ENCODE results near the gene MYRFL. TPM values are rescaled to one million over a fixed set of nuclear protein-coding genes. Genes with fewer than 3 reads are reported as not detected.

The MYRFL gene
- total RNA-seq, 1 donor from 2014 or later, result 0.26 TPM

DNA sequence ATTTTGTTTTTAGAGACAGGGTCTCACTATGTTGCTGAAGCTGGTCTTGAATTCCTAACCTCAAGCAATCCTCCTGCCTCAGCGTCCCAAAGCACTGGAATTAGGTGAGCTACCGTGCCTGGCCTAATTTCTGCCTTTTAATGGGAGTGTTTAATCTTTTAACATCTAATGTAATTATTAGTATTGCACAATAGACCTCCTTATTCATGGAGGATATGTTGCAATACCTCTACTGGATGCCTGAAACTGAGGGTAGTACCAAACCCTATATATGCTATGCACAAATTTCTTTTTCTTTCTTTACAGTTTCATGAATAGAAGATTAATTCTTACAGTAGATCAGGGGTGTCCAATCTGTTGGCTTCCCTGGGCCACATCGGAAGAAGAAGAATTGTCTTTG, 47.8 kb downstream of the MYRFL start:
- FAIRE-seq (no peak), DNase-seq (ENCODE audit: low read depth) (peak; percentile 74)
- H3K4me3 ChIP-seq (ENCODE audit: low read depth, low read length), result no peak overlapping the region
- no peaks in the 10 kb centered on the region for H3K27me3 ChIP-seq (ENCODE audit: control insufficient read depth, insufficient read depth, low read length)
- TF ChIP-seq, protein P1, sequence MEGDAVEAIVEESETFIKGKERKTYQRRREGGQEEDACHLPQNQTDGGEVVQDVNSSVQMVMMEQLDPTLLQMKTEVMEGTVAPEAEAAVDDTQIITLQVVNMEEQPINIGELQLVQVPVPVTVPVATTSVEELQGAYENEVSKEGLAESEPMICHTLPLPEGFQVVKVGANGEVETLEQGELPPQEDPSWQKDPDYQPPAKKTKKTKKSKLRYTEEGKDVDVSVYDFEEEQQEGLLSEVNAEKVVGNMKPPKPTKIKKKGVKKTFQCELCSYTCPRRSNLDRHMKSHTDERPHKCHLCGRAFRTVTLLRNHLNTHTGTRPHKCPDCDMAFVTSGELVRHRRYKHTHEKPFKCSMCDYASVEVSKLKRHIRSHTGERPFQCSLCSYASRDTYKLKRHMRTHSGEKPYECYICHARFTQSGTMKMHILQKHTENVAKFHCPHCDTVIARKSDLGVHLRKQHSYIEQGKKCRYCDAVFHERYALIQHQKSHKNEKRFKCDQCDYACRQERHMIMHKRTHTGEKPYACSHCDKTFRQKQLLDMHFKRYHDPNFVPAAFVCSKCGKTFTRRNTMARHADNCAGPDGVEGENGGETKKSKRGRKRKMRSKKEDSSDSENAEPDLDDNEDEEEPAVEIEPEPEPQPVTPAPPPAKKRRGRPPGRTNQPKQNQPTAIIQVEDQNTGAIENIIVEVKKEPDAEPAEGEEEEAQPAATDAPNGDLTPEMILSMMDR (IDR thresholded peaks at IDR 0.05; ENCODE audit: insufficient read depth, low read length, severe bottlenecking), result no peak
- no peaks in the 10 kb centered on the region for H3K36me3 ChIP-seq (ENCODE audit: control insufficient read depth, insufficient read depth, low read length)

DNA sequence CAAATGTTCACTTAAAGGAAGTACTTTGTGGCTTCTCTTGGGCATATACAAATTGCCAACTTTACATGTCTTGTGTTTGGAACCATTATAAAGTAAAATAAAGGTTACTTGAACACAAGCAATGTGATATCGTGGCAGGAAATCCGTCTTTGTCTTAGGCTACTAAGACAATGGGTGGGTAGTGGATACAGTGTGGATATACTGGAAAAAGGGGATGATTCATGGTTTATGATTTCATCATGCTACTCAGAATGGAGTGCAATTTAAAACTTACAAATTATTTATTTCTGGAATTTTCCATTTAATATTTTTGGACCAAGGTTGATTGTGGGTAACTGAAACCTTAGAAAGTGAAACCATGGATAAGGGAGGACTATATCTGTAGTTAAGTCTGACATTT, 48.4 kb downstream of the MYRFL start:
- FAIRE-seq, result no peak
- no peaks in the 10 kb centered on the region for H3K36me3 ChIP-seq (ENCODE audit: control insufficient read depth, insufficient read depth, low read length)
- peak; percentile 81 for DNase-seq (ENCODE audit: low read depth)
- no peaks in the 10 kb centered on the region for H3K27me3 ChIP-seq (ENCODE audit: control insufficient read depth, insufficient read depth, low read length)
- TF ChIP-seq, protein P1 (IDR thresholded peaks at IDR 0.05; ENCODE audit: insufficient read depth, low read length, severe bottlenecking), result no peak
- no peak overlapping the region for H3K4me3 ChIP-seq (ENCODE audit: low read depth, low read length)

DNA sequence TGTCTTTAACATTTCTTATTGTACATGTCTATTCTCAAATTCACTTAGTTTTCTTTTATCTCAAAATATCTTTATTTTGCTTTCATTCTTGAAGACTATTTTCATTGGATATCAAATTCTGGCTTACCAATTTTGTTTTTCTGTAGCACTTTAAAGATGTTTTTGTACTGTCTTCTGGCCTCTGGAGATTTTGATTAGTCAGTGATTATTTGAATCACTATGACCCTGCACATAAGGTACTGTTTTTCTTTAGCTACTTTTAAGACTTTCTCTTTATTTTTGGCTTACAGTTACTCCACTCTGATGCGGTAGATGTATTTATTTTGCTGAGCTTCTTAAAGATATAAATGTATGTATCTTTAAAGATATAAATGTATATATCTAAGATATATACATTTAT, 49.6 kb downstream of the MYRFL start:
- FAIRE-seq, result no peak
- no peaks in the 10 kb centered on the region for H3K27me3 ChIP-seq (ENCODE audit: control insufficient read depth, insufficient read depth, low read length)
- H3K36me3 ChIP-seq (ENCODE audit: control insufficient read depth, insufficient read depth, low read length), result no peaks in the 10 kb centered on the region
- H3K4me3 ChIP-seq (ENCODE audit: low read depth, low read length), result no peak overlapping the region
- TF ChIP-seq, protein P1 (IDR thresholded peaks at IDR 0.05; ENCODE audit: insufficient read depth, low read length, severe bottlenecking), result no peak
- DNase-seq (ENCODE audit: low read depth), result no peak

DNA sequence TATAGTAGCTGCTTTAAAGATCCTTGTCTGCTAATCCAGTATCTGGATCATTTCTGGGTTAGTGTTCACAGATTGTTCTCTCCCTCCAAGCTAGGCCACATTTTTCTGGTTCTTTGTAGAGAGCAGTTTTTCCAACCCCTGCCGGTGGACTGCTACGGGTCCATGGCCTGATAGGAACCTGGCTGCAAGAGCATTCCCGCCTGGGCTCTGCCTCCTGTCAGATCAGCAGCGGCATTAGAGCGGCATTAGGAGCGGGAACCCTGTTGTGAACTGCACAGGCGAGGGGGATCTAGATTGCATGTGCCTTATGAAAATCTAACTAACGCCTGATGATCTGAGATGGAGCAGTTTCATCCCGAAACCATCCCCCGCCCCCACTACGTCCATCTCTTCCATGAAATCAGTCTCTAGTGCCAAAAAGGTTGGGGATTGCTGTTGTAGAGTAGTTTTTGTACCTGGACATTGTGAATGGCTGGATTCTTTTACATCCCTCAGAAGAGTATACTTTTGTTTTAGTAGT, 50.4 kb downstream of the MYRFL start:
- Histone ChIP-seq H3K4me3 (ENCODE audit: low read depth, low read length) (no peak overlapping the region), H3K27me3 (ENCODE audit: control insufficient read depth, insufficient read depth, low read length) (no peaks in the 10 kb centered on the region), H3K36me3 (ENCODE audit: control insufficient read depth, insufficient read depth, low read length) (no peaks in the 10 kb centered on the region)
- TF ChIP-seq, protein P1 (IDR thresholded peaks at IDR 0.05; ENCODE audit: insufficient read depth, low read length, severe bottlenecking), result no peak
- DNase-seq (ENCODE audit: low read depth) (no peak), FAIRE-seq (no peak)

DNA sequence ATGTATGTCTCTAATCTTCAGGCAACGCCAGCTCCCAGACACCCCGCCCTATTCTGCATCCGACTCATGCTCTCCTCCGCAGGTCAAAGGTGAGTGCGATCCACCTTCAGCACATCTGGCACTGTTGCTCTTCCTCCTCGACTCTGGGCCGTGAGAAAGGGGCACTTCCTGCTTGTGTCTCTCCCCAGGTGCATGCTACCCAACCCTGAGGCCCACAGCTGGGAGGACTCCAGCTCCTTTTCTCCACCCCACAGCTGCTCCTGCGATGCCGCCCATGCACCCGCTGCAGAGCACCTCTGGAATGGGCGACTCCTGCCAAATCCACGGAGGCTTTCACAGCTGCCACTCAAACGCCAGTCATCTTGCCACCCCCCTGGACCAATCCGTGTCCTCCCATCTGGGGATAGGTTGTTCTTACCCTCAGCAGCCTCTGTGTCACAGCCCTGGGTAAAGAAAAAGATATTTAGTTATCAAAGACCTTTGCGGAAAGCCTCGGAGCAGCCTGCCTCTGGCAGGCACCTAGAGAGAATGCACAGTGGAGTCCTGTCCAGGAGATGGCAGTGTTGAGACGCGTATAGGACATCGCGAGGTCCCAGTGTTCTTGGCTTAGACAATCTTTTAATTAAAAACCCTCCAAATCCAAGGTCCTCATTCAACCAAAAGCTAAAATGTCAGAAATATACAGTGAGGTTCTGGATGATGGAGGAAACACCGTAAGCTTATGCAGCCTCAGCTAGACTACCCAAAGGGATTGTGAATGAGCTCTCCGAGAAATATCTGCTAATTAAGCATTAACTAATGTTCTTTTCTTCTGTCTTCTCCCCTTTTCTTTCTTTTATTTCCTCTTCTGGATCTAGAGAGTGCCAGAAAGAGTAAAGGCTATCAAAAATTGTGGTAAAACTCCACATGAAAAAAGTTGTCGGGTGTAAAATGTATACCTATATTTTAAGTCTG, 54.3 kb downstream of the MYRFL start:
- H3K36me3 ChIP-seq (ENCODE audit: control insufficient read depth, insufficient read depth, low read length), result no peaks in the 10 kb centered on the region
- DNase-seq (ENCODE audit: low read depth), result peak; percentile 56
- TF ChIP-seq, protein P1 (IDR thresholded peaks at IDR 0.05; ENCODE audit: insufficient read depth, low read length, severe bottlenecking), result peak; percentile 86
- H3K4me3 ChIP-seq (ENCODE audit: low read depth, low read length), result no peak overlapping the region
- no peaks in the 10 kb centered on the region for H3K27me3 ChIP-seq (ENCODE audit: control insufficient read depth, insufficient read depth, low read length)
- FAIRE-seq, result no peak
